22Rv1 (cell line): ENCODE measurements around the gene RNF213.

Experiments
- H3K27ac ChIP-seq: fragments of 450-650 bp; 2 replicates; pipeline ENCODE4 v1.5.1; 2017
- ZFX ChIP-seq: fragments of 450-650 bp; IDR thresholded peaks from 2 replicates; pipeline ENCODE4 v1.6.1; 2017; ENCODE audit warnings: antibody characterized with exemption, borderline replicate concordance
- TF ChIP-seq, protein P1 (sequence below): fragments of 450-650 bp; IDR thresholded peaks from 2 replicates; pipeline ENCODE4 v1.5.1; 2017; ENCODE audit warnings: mild to moderate bottlenecking

Gene RNF213

DNA sequence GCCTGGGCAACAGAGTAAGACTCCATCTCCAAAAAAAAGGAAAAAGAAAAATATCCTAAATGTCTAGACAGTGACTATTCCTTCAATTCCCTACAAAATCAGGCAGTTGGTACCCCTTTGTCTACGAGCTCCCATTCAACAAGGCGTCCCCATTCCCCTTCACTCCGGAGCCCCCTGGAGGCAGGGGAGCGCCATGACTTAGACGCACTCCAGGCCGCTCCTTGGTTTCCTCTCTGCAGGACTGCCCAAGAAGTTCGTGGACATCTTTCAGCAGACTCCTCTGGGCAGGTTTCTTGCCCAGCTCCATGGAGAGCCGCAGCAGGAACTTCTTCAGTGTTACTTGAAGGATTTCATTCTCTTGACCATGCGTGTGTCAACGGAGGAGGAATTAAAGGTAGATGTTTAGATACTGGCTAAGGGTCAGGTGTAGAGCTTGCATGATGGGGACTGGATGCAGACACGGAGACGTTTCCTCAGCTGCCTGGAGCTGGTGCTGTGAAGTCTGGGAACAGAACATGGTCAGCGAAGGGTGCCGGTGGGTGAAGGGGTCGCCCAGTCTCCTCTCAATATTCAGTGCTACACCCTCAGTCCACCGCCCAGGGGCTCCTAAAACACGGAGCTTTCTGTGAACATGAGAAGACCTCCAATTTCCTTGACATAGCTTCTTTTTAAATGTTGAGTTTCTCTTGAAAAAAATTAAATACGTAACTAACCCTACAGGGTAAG lies 101.0 kb downstream of the RNF213 start:
- no peak for TF ChIP-seq ZFX
- TF ChIP-seq, protein P1, sequence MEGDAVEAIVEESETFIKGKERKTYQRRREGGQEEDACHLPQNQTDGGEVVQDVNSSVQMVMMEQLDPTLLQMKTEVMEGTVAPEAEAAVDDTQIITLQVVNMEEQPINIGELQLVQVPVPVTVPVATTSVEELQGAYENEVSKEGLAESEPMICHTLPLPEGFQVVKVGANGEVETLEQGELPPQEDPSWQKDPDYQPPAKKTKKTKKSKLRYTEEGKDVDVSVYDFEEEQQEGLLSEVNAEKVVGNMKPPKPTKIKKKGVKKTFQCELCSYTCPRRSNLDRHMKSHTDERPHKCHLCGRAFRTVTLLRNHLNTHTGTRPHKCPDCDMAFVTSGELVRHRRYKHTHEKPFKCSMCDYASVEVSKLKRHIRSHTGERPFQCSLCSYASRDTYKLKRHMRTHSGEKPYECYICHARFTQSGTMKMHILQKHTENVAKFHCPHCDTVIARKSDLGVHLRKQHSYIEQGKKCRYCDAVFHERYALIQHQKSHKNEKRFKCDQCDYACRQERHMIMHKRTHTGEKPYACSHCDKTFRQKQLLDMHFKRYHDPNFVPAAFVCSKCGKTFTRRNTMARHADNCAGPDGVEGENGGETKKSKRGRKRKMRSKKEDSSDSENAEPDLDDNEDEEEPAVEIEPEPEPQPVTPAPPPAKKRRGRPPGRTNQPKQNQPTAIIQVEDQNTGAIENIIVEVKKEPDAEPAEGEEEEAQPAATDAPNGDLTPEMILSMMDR, result peak; percentile 37
- H3K27ac ChIP-seq, result no peak overlapping the region

DNA sequence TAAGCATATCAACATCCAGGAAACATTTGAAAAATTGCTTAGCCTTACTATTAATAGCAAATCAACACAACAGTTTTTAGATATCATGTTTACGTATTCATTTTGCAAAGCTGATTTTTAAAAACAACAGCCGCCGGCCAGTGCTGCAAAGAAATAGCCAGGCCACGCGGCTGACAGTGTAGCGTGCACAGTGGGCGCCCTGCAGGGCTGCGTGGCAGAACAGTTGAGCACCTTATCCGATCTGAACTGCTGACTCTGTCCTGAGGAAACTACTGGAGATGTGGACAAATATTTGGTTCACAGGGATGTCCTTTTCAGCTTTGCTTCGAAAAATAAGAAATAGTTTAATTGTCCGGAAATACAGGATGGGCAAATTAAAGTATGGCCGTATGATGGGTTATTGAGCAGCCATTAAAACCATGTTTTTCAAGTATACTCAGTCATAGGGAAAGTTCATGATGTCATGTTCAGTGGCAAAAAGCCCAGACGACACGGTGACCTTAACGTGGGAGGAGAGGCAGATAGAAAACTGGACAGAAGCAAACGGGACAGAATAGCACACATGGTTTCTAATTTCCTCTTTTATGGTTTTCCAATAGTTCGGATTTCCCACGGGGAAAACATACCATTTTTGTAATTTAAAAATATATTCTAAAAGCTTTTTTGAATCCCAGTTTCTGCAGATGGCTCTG lies 101.9 kb downstream of the RNF213 start:
- H3K27ac ChIP-seq, result no peak overlapping the region

DNA sequence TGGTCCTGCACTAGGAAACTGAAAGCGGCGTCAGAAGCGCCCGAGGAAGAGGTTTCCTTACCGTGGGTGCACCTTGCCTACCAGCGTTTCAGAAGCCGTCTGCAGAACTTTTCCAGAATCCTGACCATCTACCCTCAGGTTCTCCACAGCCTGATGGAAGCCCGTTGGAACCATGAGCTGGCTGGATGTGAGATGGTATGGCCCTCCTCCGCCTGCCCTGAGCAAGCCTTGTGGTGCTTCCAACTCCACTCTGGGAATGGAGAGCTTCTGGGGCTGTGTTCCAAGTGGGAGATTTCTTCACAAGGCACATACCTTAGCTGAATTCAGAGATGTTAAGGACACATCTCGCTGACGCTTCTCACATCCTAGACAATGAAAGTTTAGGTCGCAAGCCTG lies 102.5 kb downstream of the RNF213 start:
- no peak for TF ChIP-seq ZFX
- TF ChIP-seq, protein P1, result no peak
- H3K27ac ChIP-seq, result no peak overlapping the region

More for the DNA sequence above, 101.9 kb downstream of the RNF213 start:
- no peak for TF ChIP-seq ZFX
- TF ChIP-seq, protein P1, result no peak

DNA sequence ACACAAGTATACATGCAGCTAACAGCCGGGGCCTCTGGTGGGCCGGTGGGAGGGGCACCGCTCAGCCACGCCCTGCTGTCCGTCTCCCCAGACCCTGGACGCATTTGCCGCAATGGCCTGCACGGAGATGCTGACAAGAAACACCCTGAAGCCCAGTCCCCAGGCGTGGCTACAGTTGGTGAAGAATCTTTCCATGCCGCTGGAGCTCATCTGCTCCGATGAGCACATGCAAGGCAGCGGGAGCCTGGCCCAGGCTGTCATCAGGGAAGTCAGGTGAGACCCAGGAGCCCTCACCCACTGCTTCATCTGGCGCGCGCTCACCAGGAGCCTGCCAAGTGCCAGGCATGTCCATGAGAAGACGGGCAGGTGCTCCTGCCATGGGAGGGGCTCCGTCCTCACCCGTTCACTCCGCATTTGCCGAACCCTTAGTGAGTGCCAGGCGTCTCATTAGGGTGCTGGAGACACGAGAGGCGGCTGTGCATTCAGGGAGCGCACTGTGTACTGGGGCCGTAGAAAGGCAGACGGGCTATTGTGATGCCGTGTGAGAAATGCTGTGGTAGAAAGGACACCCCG lies 103.0 kb downstream of the RNF213 start:
- no peak for TF ChIP-seq ZFX
- TF ChIP-seq, protein P1, result no peak
- no peak overlapping the region for H3K27ac ChIP-seq

- H3K27ac ChIP-seq, result no peak overlapping the region
These were observed 103.5 kb downstream of the RNF213 start for GRCh38 chr17:80364091-80364691.

DNA sequence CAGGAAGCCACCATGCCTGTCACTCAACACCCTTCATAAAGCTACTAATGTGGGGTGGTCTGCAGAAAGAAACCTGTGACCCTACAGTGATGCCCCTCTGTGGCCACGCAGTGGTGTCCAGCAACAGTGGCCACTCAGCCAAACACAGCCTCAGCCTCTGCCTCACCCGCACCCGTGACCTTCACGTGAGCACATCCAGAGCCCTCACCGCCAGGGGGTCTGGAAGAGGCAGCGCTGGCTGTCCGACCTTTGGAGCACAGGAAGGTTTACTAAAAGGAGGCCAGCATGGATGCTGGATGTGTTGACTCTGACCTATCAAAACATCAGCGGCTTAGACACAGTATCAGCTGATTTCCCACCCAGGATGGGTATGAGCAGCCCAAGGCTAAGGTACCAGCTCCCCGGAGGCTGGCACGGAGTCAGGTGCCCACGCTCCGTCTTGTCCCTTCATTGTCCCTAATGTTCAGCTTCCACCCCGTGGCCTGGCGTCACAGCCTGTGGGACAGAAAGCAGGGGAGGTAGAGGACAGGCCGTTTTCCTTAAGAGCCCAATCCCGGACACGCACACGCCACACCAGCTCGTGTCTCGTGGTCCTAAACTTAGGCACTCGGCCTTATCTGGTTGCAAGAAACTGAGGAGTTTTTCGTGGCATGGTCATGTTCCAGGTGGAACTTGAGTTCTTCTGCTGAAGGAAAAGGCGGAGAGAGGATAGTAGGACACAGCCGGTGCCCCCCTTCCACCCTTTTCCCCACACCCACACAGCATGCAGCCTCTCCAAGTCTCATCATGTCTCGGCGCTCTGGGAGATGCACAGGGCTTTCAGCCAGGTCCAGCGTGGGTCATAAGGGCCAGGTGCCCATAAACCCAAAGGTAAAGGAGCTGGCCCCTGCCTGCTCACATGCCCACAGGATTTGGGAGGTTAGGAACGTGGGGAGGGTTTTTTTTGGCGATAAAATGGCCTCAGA lies 104.6 kb downstream of the RNF213 start:
- TF ChIP-seq, protein P1, result no peak
- no peak for TF ChIP-seq ZFX

More at GRCh38 chr17:80364091-80364691, 103.5 kb downstream of the RNF213 start:
- TF ChIP-seq ZFX, result no peak
- TF ChIP-seq, protein P1, result peak; percentile 59

More for the DNA sequence above, 104.6 kb downstream of the RNF213 start:
- H3K27ac ChIP-seq, result no peak overlapping the region
